HCT116 (cell line): ENCODE measurements around the gene PLB1. TPM values are rescaled to one million over a fixed set of nuclear protein-coding genes. Genes with fewer than 3 reads are reported as not detected.

Experiments
- ATAC-seq: fragments of 200-7000 bp; cut with Tn5 transposase; 2 replicates; pipeline ENCODE4 v1.9.1; 2020; ENCODE audit warnings: mild to moderate bottlenecking, moderate library complexity
- BruUV-seq: library from RNA; stranded (reverse); fragments of 400-500 nt; replicated peaks from 2 replicates; lab custom pipeline; 2021; lab: Mats Ljungman, UMichigan
- CTCF ChIA-PET: fragments of 300-600 bp; sonication (Branson Sonifier 250); formaldehyde crosslinking; loops from one replicate; lab custom pipeline; 2021; ENCODE audit warnings: antibody characterized with exemption; lab: Charles Lee
- POLR2A ChIA-PET: fragments of 300-600, 350-600 bp; sonication (Branson Sonifier 250); formaldehyde crosslinking; loops from one replicate; lab custom pipeline; 2021; ENCODE audit warnings: antibody characterized with exemption; lab: Charles Lee
- RAD21 ChIA-PET, 2 experiments: fragments of 300-600 bp; sonication (Branson Sonifier 250); formaldehyde crosslinking; loops; one replicate each; lab custom pipeline; 2023; ENCODE audit warnings: low total read pairs in 2 of 2; ENCODE audit not compliant: uncharacterized antibody in 2 of 2, unreplicated experiment in 2 of 2, low non-redundant PET in 1 of 2; lab: Charles Lee
- DNase-seq: peaks from one replicate; pipeline ENCODE4 v3.0.0-alpha.2; 2010; ENCODE audit warnings: low read depth, low spot score
- H2AFZ ChIP-seq: fragments of 200-600 bp; shearing (Covaris generic), sonication (generic); 2 replicates; pipeline ENCODE4 v1.6.1; 2017; ENCODE audit warnings: low read depth, mixed run types, mixed read lengths, antibody characterized with exemption, low read length; ENCODE audit not compliant: poor library complexity, severe bottlenecking
- H3K27ac ChIP-seq: 2 replicates; pipeline ENCODE4 v1.5.1; 2012; ENCODE audit warnings: low read depth, low read length
- H3K27me3 ChIP-seq: fragments of 200-600 bp; sonication (generic); 2 replicates; pipeline ENCODE4 v1.6.1; 2016; ENCODE audit warnings: mixed run types, low read length, mixed read lengths; ENCODE audit not compliant: insufficient read depth
- H3K36me3 ChIP-seq, 2 experiments: fragments of 200-500 bp in 1 of 2; fragments of 200-600 bp in 1 of 2; sonication (Bioruptor generic) in 1 of 2; sonication (generic) in 1 of 2; 2 replicates each; pipeline versions ENCODE4 v1.5.1 to v1.6.1; 2014 to 2016; ENCODE audit warnings: low read length in 2 of 2, inconsistent platforms in 1 of 2, mixed read lengths in 1 of 2, mixed run types in 1 of 2; ENCODE audit not compliant: insufficient read depth in 2 of 2, control insufficient read depth in 1 of 2
- H3K4me1 ChIP-seq, 2 experiments: fragments of 200-600 bp in 1 of 2; sonication (generic) in 1 of 2; 2 replicates each; pipeline versions ENCODE4 v1.5.1 to v1.6.1; 2012 to 2017; ENCODE audit warnings: low read length in 2 of 2, inconsistent platforms in 1 of 2, mild to moderate bottlenecking in 1 of 2, mixed read lengths in 1 of 2, mixed run types in 1 of 2, moderate library complexity in 1 of 2; ENCODE audit not compliant: insufficient read depth in 2 of 2, control insufficient read depth in 1 of 2
- H3K4me2 ChIP-seq: fragments of 200-600 bp; sonication (generic); 2 replicates; pipeline ENCODE4 v1.6.1; 2017; ENCODE audit warnings: mixed run types, low read length, mixed read lengths
- H3K4me3 ChIP-seq, 2 experiments: fragments of 200-600 bp in 1 of 2; sonication (generic) in 1 of 2; replicated peaks in 1 of 2; 2 replicates each; pipeline ENCODE4 v1.5.1; 2011 to 2016; ENCODE audit warnings: low read length in 2 of 2, control low read depth in 1 of 2, low read depth in 1 of 2, mild to moderate bottlenecking in 1 of 2, mixed read lengths in 1 of 2, mixed run types in 1 of 2
- H3K79me2 ChIP-seq: fragments of 200-600 bp; sonication (generic); 2 replicates; pipeline ENCODE4 v1.6.1; 2017; ENCODE audit warnings: mild to moderate bottlenecking, mixed run types, low read length, moderate library complexity, mixed read lengths; ENCODE audit not compliant: insufficient read depth
- H3K9ac ChIP-seq: fragments of 200-600 bp; sonication (generic); 2 replicates; pipeline ENCODE4 v1.6.1; 2016; ENCODE audit warnings: low read length, mixed read lengths
- H3K9me2 ChIP-seq: fragments of 200-600 bp; sonication (generic), shearing (Covaris generic); 2 replicates; pipeline ENCODE4 v1.6.1; 2017; ENCODE audit warnings: mixed run types, mild to moderate bottlenecking, moderate library complexity; ENCODE audit not compliant: insufficient read depth
- H3K9me3 ChIP-seq, 2 experiments: fragments of 200-500 bp in 1 of 2; fragments of 200-600 bp in 1 of 2; sonication (Bioruptor generic) in 1 of 2; sonication (generic) in 1 of 2; 2 replicates each; pipeline ENCODE4 v1.6.1; 2014 to 2017; ENCODE audit warnings: low read length in 2 of 2, mixed read lengths in 2 of 2, inconsistent platforms in 1 of 2, low read depth in 1 of 2, mild to moderate bottlenecking in 1 of 2, mixed run types in 1 of 2, moderate library complexity in 1 of 2; ENCODE audit not compliant: control insufficient read depth in 1 of 2, insufficient read depth in 1 of 2
- H4K20me1 ChIP-seq: fragments of 200-600 bp; sonication (generic), shearing (Covaris generic); 2 replicates; pipeline ENCODE4 v1.6.1; 2017; ENCODE audit warnings: mixed run types, mild to moderate bottlenecking, moderate library complexity; ENCODE audit not compliant: insufficient read depth
- ATF3 ChIP-seq: IDR thresholded peaks from 2 replicates; pipeline ENCODE4 v1.6.1; 2012
- EZH2phosphoT487 ChIP-seq: fragments of 200-600 bp; IDR thresholded peaks from 2 replicates; pipeline ENCODE4 v1.6.1; 2018; ENCODE audit warnings: antibody characterized with exemption, borderline replicate concordance
- MAX ChIP-seq: IDR thresholded peaks from 2 replicates; pipeline ENCODE4 v1.6.1; 2012
- REST ChIP-seq: IDR thresholded peaks from 2 replicates; pipeline ENCODE4 v1.6.1; 2012; ENCODE audit warnings: low read depth
- ZNF274 ChIP-seq: fragments of 200-500 bp; sonication (Bioruptor generic); IDR thresholded peaks from 2 replicates; pipeline ENCODE4 v1.6.1; 2014; ENCODE audit warnings: mild to moderate bottlenecking, low read depth, low read length, inconsistent platforms
- intact Hi-C: fragments of 100-400 bp; cut with micrococcal nuclease; formaldehyde crosslinking; loops from 2 replicates; pipeline ENCODE4 v1.10.0; 2022
- total RNA-seq: library from RNA; stranded (reverse); gene quantifications from one replicate; pipeline ENCODE4 v1.2.1, GENCODE V29; 2021; ENCODE audit not compliant: unreplicated experiment

Gene PLB1
- total RNA-seq, 1 experiment from 2014 or later, result 0.49 TPM

GRCh38 chr2:28447943-28448792 is 47.7 kb upstream of the PLB1 start:
- H3K4me1 ChIP-seq, result peaks cover 12 to 55% of the 10 kb centered on the region in 2 experiments
- no peak overlapping the region for H3K27ac ChIP-seq
- no peak overlapping the region for H3K4me2 ChIP-seq
- DNase-seq, result no peak
- CTCF ChIA-PET, result interaction anchor here (0.8 kb wide), 1 partner anchor 693 kb away, joined by 4 read pairs; no protein-coding TSS in a partner anchor
- no peak overlapping the region for H3K9ac ChIP-seq
- H3K27me3 ChIP-seq, result no peaks in the 10 kb centered on the region
- TF ChIP-seq EZH2phosphoT487 (no peak), MAX (no peak), REST (no peak), ATF3 (no peak), ZNF274 (no peak)
- TF ChIP-seq, all 23 proteins: peak for 0
- ATAC-seq, result no peak
- Histone ChIP-seq H3K9me2 (no peaks in the 10 kb centered on the region), H3K9me3 (no peaks in the 10 kb centered on the region), H3K36me3 (no peaks in the 10 kb centered on the region), H3K4me3 (no peak overlapping the region), H3K79me2 (no peaks in the 10 kb centered on the region), H4K20me1 (no peaks in the 10 kb centered on the region), H2AFZ (no peak overlapping the region)
- intact Hi-C loops, result no loop called here
- ChIA-PET POLR2A (no interaction called here), RAD21 (no interaction called here)
- BruUV-seq, result no TSS peak
